CD8-positive, alpha-beta memory T cell (primary cell): ENCODE measurements around the gene ITPRID2. TPM values are rescaled to one million over a fixed set of nuclear protein-coding genes. Genes with fewer than 3 reads are reported as not detected.
"Not testable (repeated sequence)": the region's sequence is repeated elsewhere in the genome, so short reads cannot be mapped to it uniquely, and the experiment has no call there.

Experiments used
- CTCF ChIA-PET: fragments of 350-600 bp; sonication (Branson Sonifier 250); formaldehyde crosslinking; loops from one replicate; lab custom pipeline; 2021; ENCODE audit warnings: antibody characterized with exemption; lab: Charles Lee
- POLR2A ChIA-PET: fragments of 350-600 bp; sonication (Branson Sonifier 250); formaldehyde crosslinking; loops from one replicate; lab custom pipeline; 2021; ENCODE audit warnings: antibody characterized with exemption; lab: Charles Lee
- DNase-seq, 5 donors: peaks; one replicate each; pipeline versions ENCODE4 v3.0.0 to v3.0.0-alpha.2; 2020 to 2022; ENCODE audit warnings: mixed read lengths in 1 of 5
- H3K27ac ChIP-seq: one replicate; pipeline ENCODE4 v1.7.0; 2013; ENCODE audit warnings: low read depth, mild to moderate bottlenecking, low read length, moderate library complexity
- H3K27me3 ChIP-seq: 2 replicates; pipeline ENCODE4 v1.7.0; 2013; ENCODE audit warnings: low read length, mild to moderate bottlenecking; ENCODE audit not compliant: insufficient read depth, poor library complexity, severe bottlenecking
- H3K36me3 ChIP-seq: 2 replicates; pipeline ENCODE4 v1.7.0; 2013; ENCODE audit warnings: mild to moderate bottlenecking, low read length, moderate library complexity; ENCODE audit not compliant: insufficient read depth
- H3K4me1 ChIP-seq: 2 replicates; pipeline ENCODE4 v1.7.0; 2013; ENCODE audit warnings: mild to moderate bottlenecking, low read length, moderate library complexity; ENCODE audit not compliant: insufficient read depth
- H3K4me3 ChIP-seq: 2 replicates; pipeline ENCODE4 v1.7.0; 2013; ENCODE audit warnings: mild to moderate bottlenecking, low read length
- H3K9me3 ChIP-seq: 2 replicates; pipeline ENCODE4 v1.7.0; 2013; ENCODE audit warnings: mild to moderate bottlenecking, low read length
- H3K27ac Mint-ChIP-seq, 8 donors: one replicate each; pipeline ENCODE4 v1.8.0; 2020 to 2021; ENCODE audit warnings: mixed read lengths in 8 of 8, mild to moderate bottlenecking in 6 of 8, inconsistent platforms in 3 of 8, moderate library complexity in 3 of 8
- H3K27me3 Mint-ChIP-seq, 2 donors: one replicate each; pipeline ENCODE4 v1.8.0; 2020 to 2021; ENCODE audit warnings: mixed read lengths in 2 of 2, mild to moderate bottlenecking in 1 of 2, moderate library complexity in 1 of 2
- H3K36me3 Mint-ChIP-seq, 3 donors: one replicate each; pipeline ENCODE4 v1.8.0; 2020 to 2021; ENCODE audit warnings: mixed read lengths in 3 of 3, inconsistent platforms in 1 of 3, mild to moderate bottlenecking in 1 of 3
- H3K4me1 Mint-ChIP-seq, 3 donors: one replicate each; pipeline ENCODE4 v1.8.0; 2020 to 2021; ENCODE audit warnings: mixed read lengths in 3 of 3, inconsistent platforms in 1 of 3, mild to moderate bottlenecking in 1 of 3
- H3K4me3 Mint-ChIP-seq, 7 donors: one replicate each; pipeline ENCODE4 v1.8.0; 2020 to 2021; ENCODE audit warnings: mixed read lengths in 7 of 7, mild to moderate bottlenecking in 6 of 7, moderate library complexity in 4 of 7, inconsistent platforms in 2 of 7
- H3K9me3 Mint-ChIP-seq, 5 donors: one replicate each; pipeline ENCODE4 v1.8.0; 2020 to 2022; ENCODE audit warnings: mixed read lengths in 5 of 5, mild to moderate bottlenecking in 3 of 5, moderate library complexity in 2 of 5, inconsistent platforms in 1 of 5
- polyA plus RNA-seq: library from polyadenylated mRNA; unstranded; fragments of 300-500 nt; fragmentation: Illumina TruSeq; gene quantifications from one replicate; pipeline ENCODE4 v1.2.3, GENCODE V29; 2021
- total RNA-seq, 2 experiments: library from RNA; stranded (reverse); gene quantifications; one replicate each; pipeline ENCODE4 v1.2.3, GENCODE V29; 2021

Gene ITPRID2
- total and polyA plus RNA-seq, 3 experiments from 2014 or later: 3.4 to 58.4 (median 51.8) TPM

DNA sequence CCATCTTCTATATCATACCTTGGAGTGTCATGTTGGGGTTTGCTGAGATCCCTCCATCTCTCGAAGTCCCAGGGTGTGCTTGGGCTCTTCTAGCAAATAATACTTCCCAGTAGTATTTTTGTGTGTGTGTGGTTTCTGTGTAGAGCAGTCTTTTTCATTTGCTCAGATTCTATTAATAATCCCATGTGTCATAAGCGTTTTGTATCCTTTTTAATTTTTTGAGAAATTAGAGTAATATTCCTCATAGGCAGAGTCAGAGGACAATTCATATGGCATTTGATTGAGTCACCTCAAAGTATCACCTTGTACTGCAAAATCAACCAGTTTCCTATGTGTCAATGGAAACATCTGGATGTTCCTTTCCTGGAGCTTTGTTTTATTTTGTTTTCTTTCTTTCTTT lies 56.7 kb downstream of the ITPRID2 start:
- POLR2A ChIA-PET: no interaction called here
- H3K9me3 Mint-ChIP-seq: no peaks in the 10 kb centered on the region
- Histone ChIP-seq H3K27me3 (no peaks in the 10 kb centered on the region), H3K27ac (no peak overlapping the region), H3K9me3 (no peaks in the 10 kb centered on the region), H3K4me1 (no peaks in the 10 kb centered on the region), H3K36me3 (no peaks in the 10 kb centered on the region), H3K4me3 (no peak overlapping the region)
- no peak for DNase-seq
- H3K4me1 Mint-ChIP-seq: no peaks in the 10 kb centered on the region
- CTCF ChIA-PET: no interaction called here
- no peak overlapping the region for H3K4me3 Mint-ChIP-seq
- no peak overlapping the region for H3K27ac Mint-ChIP-seq
- H3K36me3 Mint-ChIP-seq: no peaks in the 10 kb centered on the region
- H3K27me3 Mint-ChIP-seq: peaks cover 11 to 41% of the 10 kb centered on the region in 2 donors

DNA sequence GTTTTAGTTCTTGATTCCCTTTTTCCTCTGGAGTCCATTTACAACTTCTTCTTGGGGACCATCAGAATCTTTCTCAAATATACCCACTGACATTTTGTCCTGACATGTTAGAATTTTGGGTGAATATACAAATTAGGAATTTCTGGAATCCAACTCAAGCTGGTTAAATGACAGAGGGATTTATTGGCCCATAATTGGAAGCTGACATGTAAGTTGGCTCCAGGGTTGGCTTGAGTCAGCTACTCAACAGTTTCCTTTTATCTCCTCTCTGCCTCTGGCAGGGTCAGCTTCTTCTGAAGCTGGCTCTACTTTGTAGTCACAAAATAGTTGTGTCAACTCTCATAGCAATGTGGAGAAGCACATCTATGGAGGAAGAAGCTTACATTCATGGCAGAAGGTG lies 57.5 kb downstream of the ITPRID2 start:
- Histone ChIP-seq H3K9me3 (no peaks in the 10 kb centered on the region), H3K27ac (no peak overlapping the region), H3K36me3 (no peaks in the 10 kb centered on the region), H3K4me1 (peaks cover 5% of the 10 kb centered on the region), H3K4me3 (no peak overlapping the region), H3K27me3 (no peaks in the 10 kb centered on the region)
- Mint-ChIP-seq H3K4me1 (peaks cover 5 to 7% (median 6%) of the 10 kb centered on the region in 3 donors), H3K27ac (no peak overlapping the region), H3K36me3 (no peaks in the 10 kb centered on the region), H3K4me3 (no peak overlapping the region), H3K27me3 (peaks cover 13 to 43% of the 10 kb centered on the region in 2 donors), H3K9me3 (no peaks in the 10 kb centered on the region)
- POLR2A ChIA-PET: no interaction called here
- DNase-seq: no peak
- CTCF ChIA-PET: no interaction called here

DNA sequence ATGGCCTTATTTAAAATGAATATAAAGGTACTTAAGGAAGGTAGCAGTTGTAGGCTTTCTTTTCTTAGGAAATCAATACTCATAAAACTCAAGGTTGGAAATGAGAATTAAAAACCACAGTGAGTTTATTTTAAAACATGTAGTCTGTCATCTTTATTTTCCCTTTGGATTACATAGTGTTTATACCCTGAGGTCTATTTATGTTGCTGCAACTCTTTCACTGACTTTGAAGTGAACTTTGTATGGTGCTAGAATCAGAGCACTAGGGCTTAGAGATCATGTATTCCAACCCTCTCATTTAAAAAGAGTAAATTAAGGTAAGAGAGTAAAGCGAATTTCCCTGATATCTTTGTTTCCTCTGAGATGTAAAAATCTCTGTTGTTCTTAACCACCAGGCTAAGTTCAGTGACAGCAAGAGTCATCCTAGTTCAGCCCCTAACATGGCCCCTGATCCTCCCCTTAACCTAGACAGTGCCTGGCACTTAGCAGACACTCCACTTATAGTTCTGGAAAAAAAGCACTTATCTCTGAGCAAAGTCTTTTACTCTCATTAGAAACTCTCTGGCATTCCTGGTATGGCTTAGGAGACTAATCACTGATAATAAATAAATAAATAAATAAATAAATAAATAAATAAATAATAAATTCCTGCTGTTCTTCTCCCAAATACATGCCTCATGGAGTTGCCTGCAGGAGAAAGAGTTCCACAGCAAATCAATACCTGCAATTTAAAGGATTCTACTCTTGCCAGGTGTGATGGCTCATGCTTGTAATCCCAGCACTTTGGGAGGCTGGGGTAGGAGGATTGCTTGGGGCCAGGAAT lies 61.1 kb downstream of the ITPRID2 start:
- Histone ChIP-seq H3K27ac (no peak overlapping the region), H3K9me3 (no peaks in the 10 kb centered on the region), H3K4me3 (no peak overlapping the region), H3K36me3 (no peaks in the 10 kb centered on the region), H3K4me1 (peaks cover 5% of the 10 kb centered on the region), H3K27me3 (no peaks in the 10 kb centered on the region)
- Mint-ChIP-seq H3K27me3 (peaks cover 8 to 38% of the 10 kb centered on the region in 2 donors), H3K27ac (no peak overlapping the region), H3K4me3 (no peak overlapping the region), H3K4me1 (peaks cover 9 to 16% (median 16%) of the 10 kb centered on the region in 3 donors), H3K36me3 (no peaks in the 10 kb centered on the region), H3K9me3 (no peaks in the 10 kb centered on the region)
- ChIA-PET POLR2A (no interaction called here), CTCF (no interaction called here)
- DNase-seq: no peak

DNA sequence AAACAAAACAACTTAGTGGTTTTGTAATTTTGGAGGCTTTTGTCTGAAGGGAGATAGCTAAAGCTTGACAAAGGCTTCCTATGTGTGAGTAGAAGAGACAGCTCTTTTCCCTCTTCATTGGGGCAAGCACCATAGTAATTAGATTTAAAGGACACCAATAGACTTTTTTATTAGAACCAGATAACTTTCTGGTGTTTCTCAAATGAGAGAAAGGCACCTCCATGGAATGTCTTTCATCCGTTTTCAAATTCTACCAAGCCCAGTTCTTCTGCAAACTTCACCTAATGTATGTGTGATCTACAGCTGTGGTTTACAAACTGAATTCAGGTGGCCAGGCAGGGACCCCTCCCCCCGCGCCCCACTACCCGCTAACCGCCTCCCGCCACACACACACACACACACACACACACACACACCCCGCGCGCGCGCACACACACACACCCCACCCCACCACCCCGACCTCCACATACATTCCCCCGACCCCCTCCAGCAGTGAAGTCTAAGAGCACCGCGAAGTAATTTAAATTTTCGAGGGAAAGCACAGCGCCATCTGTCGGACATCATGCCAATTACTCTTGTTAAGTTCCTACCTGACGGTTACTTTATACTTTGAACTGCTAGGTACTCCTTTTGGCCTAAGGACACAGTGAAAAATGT lies 62.5 kb downstream of the ITPRID2 start:
- POLR2A ChIA-PET: no interaction called here
- Mint-ChIP-seq H3K4me1 (peaks cover 9 to 16% (median 16%) of the 10 kb centered on the region in 3 donors), H3K4me3 (peak overlapping the region in 6 of 7 donors; percentile 20 to 80 (median 56))

DNA sequence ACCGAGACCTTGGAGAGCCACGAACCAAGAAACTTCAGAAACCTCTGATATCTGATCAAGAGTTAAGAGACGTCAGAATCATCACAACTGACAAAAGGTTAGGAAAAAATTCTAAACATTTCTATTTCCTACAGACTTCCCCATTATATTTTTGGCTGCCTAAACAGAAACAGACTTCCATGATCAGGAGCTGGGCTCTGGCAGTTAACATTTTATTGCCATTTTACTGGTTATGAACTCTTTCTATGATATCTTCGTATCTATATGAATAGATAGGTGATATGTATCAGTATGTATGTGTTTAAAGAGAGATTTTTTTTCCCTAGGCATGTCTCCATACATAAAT lies 63.0 kb downstream of the ITPRID2 start:
- POLR2A ChIA-PET: no interaction called here

More for the DNA sequence above, 62.5 kb downstream of the ITPRID2 start:
- DNase-seq: peak; percentile 34 to 73 (median 42)
- Histone ChIP-seq H3K27ac (no peak overlapping the region), H3K27me3 (no peaks in the 10 kb centered on the region), H3K9me3 (no peaks in the 10 kb centered on the region), H3K4me1 (peaks cover 5% of the 10 kb centered on the region), H3K4me3 (no peak overlapping the region), H3K36me3 (no peaks in the 10 kb centered on the region)
- Mint-ChIP-seq H3K9me3 (no peaks in the 10 kb centered on the region), H3K27me3 (peaks cover 8 to 39% of the 10 kb centered on the region in 2 donors), H3K36me3 (no peaks in the 10 kb centered on the region), H3K27ac (peak overlapping the region in 1 of 8 donors; percentile 19)
- CTCF ChIA-PET: interaction anchor here (0.6 to 2.2 kb wide), 7 partner anchors 10 to 1830 kb away, joined by 3 to 10 read pairs (median 3); no protein-coding TSS in a partner anchor

DNA sequence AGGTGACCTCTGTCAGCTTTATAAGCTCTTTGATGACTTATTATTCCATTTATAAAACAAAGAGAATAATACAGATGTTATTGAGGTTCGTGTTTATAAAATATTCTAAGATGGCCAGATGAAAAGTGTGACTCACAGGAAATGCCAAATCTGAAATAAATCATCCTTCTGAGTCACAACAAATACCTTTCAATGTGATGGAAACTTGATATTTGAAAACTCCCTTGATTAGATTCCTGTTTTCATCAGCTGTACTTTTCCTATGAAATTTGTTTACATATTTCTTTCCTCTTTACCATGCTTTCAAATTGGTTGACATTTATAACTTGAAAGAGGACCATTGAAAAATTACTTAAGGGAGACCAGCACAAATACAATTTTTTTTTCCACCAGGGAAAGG lies 63.5 kb downstream of the ITPRID2 start:
- DNase-seq: no peak
- Mint-ChIP-seq H3K36me3 (no peaks in the 10 kb centered on the region), H3K4me3 (no peak overlapping the region), H3K27me3 (peaks cover 8 to 37% of the 10 kb centered on the region in 2 donors), H3K9me3 (no peaks in the 10 kb centered on the region), H3K4me1 (peaks cover 9 to 16% (median 16%) of the 10 kb centered on the region in 3 donors), H3K27ac (no peak overlapping the region)
- Histone ChIP-seq H3K4me1 (peaks cover 5% of the 10 kb centered on the region), H3K9me3 (no peaks in the 10 kb centered on the region), H3K27ac (no peak overlapping the region), H3K4me3 (no peak overlapping the region), H3K27me3 (no peaks in the 10 kb centered on the region), H3K36me3 (no peaks in the 10 kb centered on the region)
- POLR2A ChIA-PET: no interaction called here
- CTCF ChIA-PET: interaction anchor here (0.6 to 2.2 kb wide), 6 partner anchors 10 to 1831 kb away, joined by 3 to 10 read pairs (median 4); no protein-coding TSS in a partner anchor

More for the DNA sequence above, 63.0 kb downstream of the ITPRID2 start:
- no peak overlapping the region for H3K27ac ChIP-seq
- CTCF ChIA-PET: interaction anchor here (0.6 to 2.2 kb wide), 6 partner anchors 11 to 1830 kb away, joined by 3 to 10 read pairs (median 4); no protein-coding TSS in a partner anchor
- H3K4me1 ChIP-seq: peaks cover 5% of the 10 kb centered on the region
- Mint-ChIP-seq H3K9me3 (no peaks in the 10 kb centered on the region), H3K27me3 (peaks cover 8 to 36% of the 10 kb centered on the region in 2 donors), H3K27ac (no peak overlapping the region), H3K36me3 (no peaks in the 10 kb centered on the region), H3K4me3 (peak overlapping the region in 5 of 7 donors; percentile 50 to 80 (median 57)), H3K4me1 (peaks cover 9 to 16% (median 16%) of the 10 kb centered on the region in 3 donors)
- no peak for DNase-seq
- no peaks in the 10 kb centered on the region for H3K36me3 ChIP-seq
- H3K27me3 ChIP-seq: no peaks in the 10 kb centered on the region
- no peak overlapping the region for H3K4me3 ChIP-seq
- H3K9me3 ChIP-seq: no peaks in the 10 kb centered on the region

DNA sequence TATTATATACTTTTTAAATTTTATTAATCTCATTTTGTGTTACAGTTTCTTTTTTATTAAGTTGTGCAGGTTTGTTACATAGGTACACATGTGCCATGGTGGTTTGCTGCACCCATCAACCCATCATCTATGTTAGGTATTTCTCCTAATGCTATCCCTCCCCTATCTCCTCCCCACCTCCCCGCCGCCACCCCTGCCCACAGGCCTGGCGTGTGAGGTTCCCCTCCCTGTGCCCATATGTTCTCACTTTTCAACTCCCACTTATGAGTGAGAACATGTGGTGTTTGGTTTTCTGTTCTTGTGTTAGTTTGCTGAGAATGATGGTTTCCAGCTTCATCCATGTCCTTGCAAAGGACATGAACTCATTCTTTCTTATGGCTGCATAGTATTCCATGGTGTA lies 64.3 kb downstream of the ITPRID2 start:
- H3K9me3 Mint-ChIP-seq, DNase-seq, H3K9me3 ChIP-seq, H3K4me3 ChIP-seq, H3K4me3 Mint-ChIP-seq, H3K27ac ChIP-seq, H3K36me3 Mint-ChIP-seq, H3K36me3 ChIP-seq, H3K4me1 ChIP-seq, H3K27ac Mint-ChIP-seq, H3K27me3 ChIP-seq, CTCF ChIA-PET, POLR2A ChIA-PET: not testable (repeated sequence)
- Mint-ChIP-seq H3K4me1 (peaks cover 9 to 16% (median 16%) of the 10 kb centered on the region in 3 donors), H3K27me3 (peaks cover 5 to 42% of the 10 kb centered on the region in 2 donors)

DNA sequence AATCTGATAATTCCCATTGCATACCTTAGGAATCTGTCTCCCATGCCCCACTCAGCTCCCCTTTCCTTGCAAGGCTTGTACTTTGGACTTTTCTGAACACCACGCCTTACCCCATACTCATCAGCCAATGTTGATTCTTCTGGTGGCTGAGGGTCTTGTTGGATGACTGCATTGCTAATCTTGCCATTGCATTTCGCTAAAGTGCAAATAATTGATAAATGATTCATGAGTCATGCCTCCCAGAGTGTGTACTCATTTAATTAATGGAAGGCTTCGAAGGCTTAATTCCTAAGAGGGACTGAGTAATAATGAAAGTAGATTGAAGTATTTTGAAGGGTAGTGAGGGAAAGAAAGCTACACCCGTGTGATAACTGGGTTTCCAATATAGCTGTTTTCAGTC lies 66.1 kb downstream of the ITPRID2 start:
- peaks cover 12 to 47% of the 10 kb centered on the region in 2 donors for H3K27me3 Mint-ChIP-seq
- no peak overlapping the region for H3K4me3 Mint-ChIP-seq
- H3K4me1 Mint-ChIP-seq: peaks cover 9 to 16% (median 16%) of the 10 kb centered on the region in 3 donors
- H3K36me3 Mint-ChIP-seq: peaks cover 0 to 2% (median 0%) of the 10 kb centered on the region in 3 donors
- H3K27ac Mint-ChIP-seq: no peak overlapping the region
- H3K4me1 ChIP-seq: peaks cover 5% of the 10 kb centered on the region
- H3K9me3 Mint-ChIP-seq: no peaks in the 10 kb centered on the region
- no peak overlapping the region for H3K27ac ChIP-seq
- ChIA-PET CTCF (no interaction called here), POLR2A (no interaction called here)
- H3K9me3 ChIP-seq: no peaks in the 10 kb centered on the region
- no peak for DNase-seq
- H3K36me3 ChIP-seq: no peaks in the 10 kb centered on the region
- H3K27me3 ChIP-seq: peaks cover 3% of the 10 kb centered on the region
- no peak overlapping the region for H3K4me3 ChIP-seq
